ENCODE measurements around the gene NLGN4Y. TPM values are rescaled to one million over a fixed set of nuclear protein-coding genes. Genes with fewer than 3 reads are reported as not detected.
"Not testable (repeated sequence)": the region's sequence is repeated elsewhere in the genome, so short reads cannot be mapped to it uniquely, and the experiment has no call there.

Gene NLGN4Y
- total RNA-seq, 4 donors from 2014 or later, result 0.70 to 5.7 TPM; not detected in 2

DNA sequence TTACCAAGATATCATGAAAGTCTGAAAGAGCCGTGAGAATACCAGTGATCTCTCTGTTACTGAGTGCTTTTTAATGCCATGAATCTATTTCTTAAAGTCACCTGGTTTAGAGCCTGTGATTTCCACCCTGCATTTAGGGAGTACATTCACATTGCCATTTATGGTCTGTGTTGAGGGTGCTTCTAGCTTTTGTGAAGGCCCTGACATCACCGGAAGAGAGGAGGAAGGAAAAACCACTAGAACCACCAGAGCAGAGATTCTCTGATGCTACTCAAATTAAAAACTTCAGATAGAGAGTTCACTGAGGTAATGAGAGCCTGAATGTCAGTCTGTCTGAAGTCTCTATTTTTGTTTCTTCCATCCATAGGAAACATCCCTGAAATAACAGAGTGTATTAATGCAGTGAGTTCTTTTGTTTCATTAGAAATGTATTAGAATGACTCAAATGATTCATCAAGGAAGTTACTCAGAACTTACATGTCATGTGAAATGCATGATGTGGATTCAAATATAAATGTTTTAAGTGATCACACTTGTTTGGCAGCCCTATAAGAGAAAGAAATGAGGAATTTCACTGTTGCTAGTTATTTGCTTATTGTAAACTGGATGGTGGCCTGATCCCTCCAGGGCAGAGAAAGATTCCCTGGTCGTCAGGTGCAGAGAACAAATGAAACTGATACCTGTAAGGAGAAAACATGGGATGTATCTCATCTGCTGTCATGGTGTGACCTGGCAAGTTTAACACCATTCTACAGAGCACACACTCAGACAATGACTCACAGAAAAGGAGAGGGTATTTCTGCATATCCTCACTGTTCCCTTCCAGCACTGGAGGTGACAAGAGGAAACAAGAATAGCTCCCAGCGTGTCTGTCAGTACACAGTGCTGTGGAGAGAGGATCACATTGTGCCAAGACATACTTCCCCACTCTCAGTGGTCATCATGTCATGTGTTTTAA lies 310.1 kb downstream of the NLGN4Y start:
- TF ChIP-seq, protein P1, sequence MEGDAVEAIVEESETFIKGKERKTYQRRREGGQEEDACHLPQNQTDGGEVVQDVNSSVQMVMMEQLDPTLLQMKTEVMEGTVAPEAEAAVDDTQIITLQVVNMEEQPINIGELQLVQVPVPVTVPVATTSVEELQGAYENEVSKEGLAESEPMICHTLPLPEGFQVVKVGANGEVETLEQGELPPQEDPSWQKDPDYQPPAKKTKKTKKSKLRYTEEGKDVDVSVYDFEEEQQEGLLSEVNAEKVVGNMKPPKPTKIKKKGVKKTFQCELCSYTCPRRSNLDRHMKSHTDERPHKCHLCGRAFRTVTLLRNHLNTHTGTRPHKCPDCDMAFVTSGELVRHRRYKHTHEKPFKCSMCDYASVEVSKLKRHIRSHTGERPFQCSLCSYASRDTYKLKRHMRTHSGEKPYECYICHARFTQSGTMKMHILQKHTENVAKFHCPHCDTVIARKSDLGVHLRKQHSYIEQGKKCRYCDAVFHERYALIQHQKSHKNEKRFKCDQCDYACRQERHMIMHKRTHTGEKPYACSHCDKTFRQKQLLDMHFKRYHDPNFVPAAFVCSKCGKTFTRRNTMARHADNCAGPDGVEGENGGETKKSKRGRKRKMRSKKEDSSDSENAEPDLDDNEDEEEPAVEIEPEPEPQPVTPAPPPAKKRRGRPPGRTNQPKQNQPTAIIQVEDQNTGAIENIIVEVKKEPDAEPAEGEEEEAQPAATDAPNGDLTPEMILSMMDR (IDR thresholded peaks at IDR 0.05), result no peak
- TF ChIP-seq POLR2A (IDR thresholded peaks at IDR 0.05), result no peak
- no peak for DNase-seq
- H3K4me1 ChIP-seq, result no peaks in the 10 kb centered on the region
- H3K4me3 ChIP-seq, result no peak overlapping the region
- no peaks in the 10 kb centered on the region for H3K9me3 ChIP-seq
- no peaks in the 10 kb centered on the region for H3K36me3 ChIP-seq
- no peaks in the 10 kb centered on the region for H3K27me3 ChIP-seq
- H3K27ac ChIP-seq, result no peak overlapping the region

DNA sequence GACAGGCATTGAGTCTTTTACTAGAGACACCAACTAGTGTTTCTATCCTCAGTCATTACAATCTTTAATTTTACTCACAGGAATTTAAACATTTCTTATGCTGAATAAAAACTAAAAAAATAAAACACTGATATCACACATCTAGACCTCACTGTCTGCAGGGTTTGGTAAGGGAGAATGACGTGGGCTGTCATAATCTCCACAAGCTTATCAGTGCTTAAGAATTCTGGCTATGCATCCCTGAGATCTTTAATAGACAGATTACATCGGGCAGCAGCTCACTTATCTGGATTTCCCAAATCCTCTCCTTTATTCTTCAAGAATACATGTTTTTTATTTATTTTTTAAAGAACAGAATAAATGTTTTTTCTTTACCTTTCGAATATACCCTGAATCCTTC lies 313.1 kb downstream of the NLGN4Y start:
- H3K9me3 ChIP-seq, result no peaks in the 10 kb centered on the region
- H3K27me3 ChIP-seq, result no peaks in the 10 kb centered on the region
- no peak overlapping the region for H3K4me3 ChIP-seq
- DNase-seq, result no peak
- no peaks in the 10 kb centered on the region for H3K36me3 ChIP-seq
- TF ChIP-seq, protein P1 (IDR thresholded peaks at IDR 0.05), result no peak
- no peak for TF ChIP-seq POLR2A (IDR thresholded peaks at IDR 0.05)
- no peak overlapping the region for H3K27ac ChIP-seq
- no peaks in the 10 kb centered on the region for H3K4me1 ChIP-seq

DNA sequence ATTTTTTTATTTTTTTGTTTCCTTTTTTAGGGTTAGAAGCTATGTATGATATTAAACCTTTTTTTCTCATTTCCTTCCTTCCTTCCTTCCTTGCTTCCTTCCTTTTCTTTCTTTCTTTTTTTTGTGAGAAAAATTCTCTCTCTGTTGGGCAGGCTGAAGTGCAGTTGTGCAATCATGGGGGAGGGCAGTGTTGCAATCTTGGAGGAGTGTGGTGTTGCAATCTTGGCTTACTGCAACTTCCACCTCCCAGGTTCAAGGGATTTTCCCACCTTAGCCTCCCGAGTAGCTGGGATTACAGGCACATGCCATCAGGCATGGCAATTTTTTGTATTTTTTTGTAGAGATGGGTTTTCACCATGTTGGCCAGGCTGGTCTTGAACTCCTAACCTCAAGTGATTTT lies 326.4 kb downstream of the NLGN4Y start:
- Histone ChIP-seq H3K4me1 (no peaks in the 10 kb centered on the region), H3K9me3 (no peaks in the 10 kb centered on the region), H3K27me3 (no peaks in the 10 kb centered on the region), H3K4me3 (no peak overlapping the region), H3K27ac (no peak overlapping the region), H3K36me3 (no peaks in the 10 kb centered on the region)
- DNase-seq, result no peak
- TF ChIP-seq, protein P1 (IDR thresholded peaks at IDR 0.05), result no peak
- TF ChIP-seq POLR2A (IDR thresholded peaks at IDR 0.05), result no peak

DNA sequence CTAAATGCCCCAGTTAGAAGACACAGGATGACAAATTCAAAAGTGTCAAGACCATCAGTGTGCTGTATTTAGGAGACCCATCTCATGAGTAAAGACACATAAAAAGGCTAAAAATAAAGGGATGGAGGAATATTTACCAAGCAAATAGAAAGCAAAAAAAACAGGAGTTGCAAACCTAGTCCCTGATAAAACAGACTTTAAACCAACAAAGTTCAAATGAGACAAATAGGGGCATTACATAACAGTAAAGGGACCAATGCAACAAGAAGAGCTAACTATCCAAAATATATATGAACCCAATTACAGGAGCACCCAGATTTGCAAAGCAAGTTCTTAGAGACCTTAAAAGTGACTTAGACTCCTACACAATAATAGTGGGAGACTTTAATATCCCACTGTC lies 336.1 kb downstream of the NLGN4Y start:
- H3K9me3 ChIP-seq, result no peaks in the 10 kb centered on the region
- H3K27me3 ChIP-seq, result no peaks in the 10 kb centered on the region
- H3K27ac ChIP-seq, result no peak overlapping the region
- H3K36me3 ChIP-seq, result no peaks in the 10 kb centered on the region
- DNase-seq, result no peak
- TF ChIP-seq POLR2A (IDR thresholded peaks at IDR 0.05), result no peak
- TF ChIP-seq, protein P1 (IDR thresholded peaks at IDR 0.05), result no peak
- H3K4me3 ChIP-seq, result no peak overlapping the region
- H3K4me1 ChIP-seq, result no peaks in the 10 kb centered on the region

DNA sequence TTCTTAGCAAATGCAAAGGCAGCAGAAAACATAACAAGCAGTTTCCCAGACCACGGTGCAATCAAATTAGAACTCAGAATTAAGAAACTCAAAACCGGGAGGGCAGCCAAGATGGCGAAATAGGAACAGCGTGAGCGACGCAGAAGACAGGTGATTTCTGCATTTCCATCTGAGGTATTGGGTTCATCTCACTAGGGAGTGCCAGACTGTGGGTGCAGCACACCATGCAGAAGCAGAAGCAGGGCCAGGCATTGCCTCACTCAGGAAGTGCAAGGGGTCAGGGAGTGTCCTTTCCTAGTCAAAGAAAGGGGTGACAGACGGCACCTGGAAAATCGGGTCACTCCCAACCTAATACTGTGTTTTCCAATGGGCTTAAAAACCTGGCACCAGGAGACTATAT lies 336.7 kb downstream of the NLGN4Y start:
- not testable (repeated sequence) for DNase-seq

DNA sequence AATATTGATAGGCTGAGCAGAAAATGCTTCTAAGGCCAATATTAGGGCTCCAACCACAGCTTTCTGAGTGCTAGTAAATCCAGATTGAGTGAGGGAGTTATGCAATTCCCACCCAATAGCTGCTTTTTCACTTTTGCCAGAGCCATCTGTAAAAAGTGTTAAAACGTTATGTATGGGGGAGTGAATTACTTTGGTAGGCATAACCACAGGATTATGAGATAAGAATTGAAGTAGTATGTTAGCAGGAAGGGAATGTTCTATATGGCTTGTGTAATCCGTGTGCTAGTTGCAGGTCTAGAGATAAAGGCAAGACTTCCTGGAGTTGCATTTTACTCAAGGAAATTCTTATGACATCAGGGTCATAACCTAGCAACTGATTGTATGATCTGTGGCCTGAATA lies 347.6 kb downstream of the NLGN4Y start:
- Histone ChIP-seq H3K27me3 (no peaks in the 10 kb centered on the region), H3K4me1 (no peaks in the 10 kb centered on the region), H3K27ac (no peak overlapping the region), H3K9me3 (no peaks in the 10 kb centered on the region), H3K4me3 (no peak overlapping the region), H3K36me3 (no peaks in the 10 kb centered on the region)
- TF ChIP-seq, protein P1 (IDR thresholded peaks at IDR 0.05), result no peak
- no peak for TF ChIP-seq POLR2A (IDR thresholded peaks at IDR 0.05)
- DNase-seq, result no peak

More for the DNA sequence above, 336.7 kb downstream of the NLGN4Y start:
- H3K4me3 ChIP-seq, H3K36me3 ChIP-seq, H3K9me3 ChIP-seq, H3K27ac ChIP-seq, H3K4me1 ChIP-seq, H3K27me3 ChIP-seq: not testable (repeated sequence)
